Measurements from ENCODE around the gene QRICH2.
"Not testable (repeated sequence)": the region's sequence is repeated elsewhere in the genome, so short reads cannot be mapped to it uniquely, and the experiment has no call there.

Gene QRICH2

GRCh38 chr17:76246080-76247066 lies 61.7 kb downstream of the QRICH2 start:
- peak; percentile 65 to 75 (median 70) for DNase-seq

GRCh38 chr17:76244721-76245120 lies 63.4 kb downstream of the QRICH2 start:
- DNase-seq: not testable (repeated sequence)

GRCh38 chr17:76243826-76244679 lies 64.0 kb downstream of the QRICH2 start:
- DNase-seq: no peak

- DNase-seq: no peak
Observed at GRCh38 chr17:76241691-76242255, 66.3 kb downstream of the QRICH2 start.

- no peak for DNase-seq
Observed at GRCh38 chr17:76241204-76241538, 66.9 kb downstream of the QRICH2 start.

GRCh38 chr17:76240461-76241203 lies 67.4 kb downstream of the QRICH2 start, which contains the start of gene RNF157:
Gene RNF157, minus strand, starts transcription at chr17:76240493. Its CDS starts 253 bp downstream, at chr17:76240240.
- peak; percentile 58 to 84 (median 75) for DNase-seq

GRCh38 chr17:76239538-76240274 lies 68.4 kb downstream of the QRICH2 start:
- no peak for DNase-seq

- no peak for DNase-seq
Observed at GRCh38 chr17:76238847-76239537, 69.1 kb downstream of the QRICH2 start.

GRCh38 chr17:76237859-76238313 lies 70.2 kb downstream of the QRICH2 start:
- no peak for DNase-seq

- no peak for DNase-seq
Observed at GRCh38 chr17:76236603-76237002, 71.5 kb downstream of the QRICH2 start.

- DNase-seq: no peak
Observed at GRCh38 chr17:76235883-76236282, 72.2 kb downstream of the QRICH2 start.

- no peak for DNase-seq
Observed at GRCh38 chr17:76234354-76234679, 73.8 kb downstream of the QRICH2 start.

GRCh38 chr17:76233588-76234353 lies 74.3 kb downstream of the QRICH2 start:
- no peak for DNase-seq

- no peak for DNase-seq
Observed at GRCh38 chr17:76232342-76232741, 75.7 kb downstream of the QRICH2 start.

GRCh38 chr17:76226749-76227148 lies 81.3 kb downstream of the QRICH2 start:
- DNase-seq: not testable (repeated sequence)

- DNase-seq: not testable (repeated sequence)
Observed at GRCh38 chr17:76225373-76226086, 82.5 kb downstream of the QRICH2 start.

Data from suppressor macrophage treated with lipopolysaccharide for 1 hour (primary cell).